HCT116 (cell line): Measurements from ENCODE around the gene LGR6.

Source experiments
- CBX3 ChIP-seq: IDR thresholded peaks from 2 replicates; pipeline ENCODE4 v1.6.1; 2012; ENCODE audit warnings: low read depth
- EZH2 ChIP-seq: fragments of 200-600 bp; sonication (generic); IDR thresholded peaks from 2 replicates; pipeline ENCODE4 v1.6.1; 2017; ENCODE audit warnings: antibody characterized with exemption, mixed run types
- EZH2phosphoT487 ChIP-seq: fragments of 200-600 bp; IDR thresholded peaks from 2 replicates; pipeline ENCODE4 v1.6.1; 2018; ENCODE audit warnings: antibody characterized with exemption, borderline replicate concordance
- JUND ChIP-seq: IDR thresholded peaks from 2 replicates; pipeline ENCODE4 v1.6.1; 2012
- POLR2A ChIP-seq: IDR thresholded peaks from 2 replicates; pipeline ENCODE4 v1.7.0; 2011; ENCODE audit warnings: borderline replicate concordance; ENCODE audit not compliant: insufficient read depth, insufficient read length; ENCODE audit errors: extremely low read depth
- POLR2AphosphoS5 ChIP-seq: IDR thresholded peaks from 2 replicates; pipeline ENCODE4 v1.6.1; 2011; ENCODE audit warnings: mild to moderate bottlenecking, low read depth, low read length, moderate library complexity
- SP1 ChIP-seq: IDR thresholded peaks from 2 replicates; pipeline ENCODE4 v1.6.1; 2012; ENCODE audit warnings: low read depth
- SRF ChIP-seq: IDR thresholded peaks from 2 replicates; pipeline ENCODE4 v1.6.1; 2012; ENCODE audit warnings: low read depth
- TCF7L2 ChIP-seq: IDR thresholded peaks from 2 replicates; pipeline ENCODE4 v1.7.0; 2011; ENCODE audit warnings: borderline replicate concordance, inconsistent platforms; ENCODE audit not compliant: insufficient read depth, insufficient read length; ENCODE audit errors: extremely low read depth
- ZNF274 ChIP-seq: fragments of 200-500 bp; sonication (Bioruptor generic); IDR thresholded peaks from 2 replicates; pipeline ENCODE4 v1.6.1; 2014; ENCODE audit warnings: mild to moderate bottlenecking, low read depth, low read length, inconsistent platforms
- TF ChIP-seq, protein P1 (sequence below), 3 experiments: fragments of 200-600 bp in 1 of 3; sonication (generic) in 1 of 3; IDR thresholded peaks in 2 of 3; conservative IDR thresholded peaks in 1 of 3; 2 replicates each; pipeline ENCODE4 v1.5.1; 2012 to 2017; ENCODE audit warnings: low read depth in 2 of 3, low read length in 2 of 3, antibody characterized with exemption in 1 of 3, borderline replicate concordance in 1 of 3, control low read depth in 1 of 3, mild to moderate bottlenecking in 1 of 3, mixed read lengths in 1 of 3, mixed run types in 1 of 3, moderate library complexity in 1 of 3; ENCODE audit not compliant: insufficient read depth in 1 of 3
- TF ChIP-seq, protein P2 (sequence below): IDR thresholded peaks from 2 replicates; pipeline ENCODE4 v1.6.1; 2012

DNA sequence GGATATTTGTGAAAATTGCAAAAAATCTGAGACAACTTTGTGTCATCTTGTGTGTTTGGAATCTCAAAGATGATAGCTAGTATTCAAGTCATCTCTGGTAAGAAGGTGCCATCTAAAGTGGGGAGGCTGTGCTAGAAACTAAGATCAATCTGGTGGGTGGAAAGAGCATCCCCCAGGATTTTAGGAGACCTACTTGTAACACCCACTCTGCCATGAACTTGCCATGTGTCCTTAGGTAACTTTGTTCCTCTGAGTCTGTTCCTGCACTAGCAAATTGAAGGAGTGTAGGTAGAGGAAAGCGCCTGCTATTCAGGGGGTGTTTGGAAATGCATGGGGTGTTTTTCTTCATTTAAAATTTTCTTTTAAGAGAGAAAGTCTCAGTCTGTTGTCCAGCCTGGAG lies 24.4 kb downstream of the LGR6 start:
- TF ChIP-seq, protein P1, sequence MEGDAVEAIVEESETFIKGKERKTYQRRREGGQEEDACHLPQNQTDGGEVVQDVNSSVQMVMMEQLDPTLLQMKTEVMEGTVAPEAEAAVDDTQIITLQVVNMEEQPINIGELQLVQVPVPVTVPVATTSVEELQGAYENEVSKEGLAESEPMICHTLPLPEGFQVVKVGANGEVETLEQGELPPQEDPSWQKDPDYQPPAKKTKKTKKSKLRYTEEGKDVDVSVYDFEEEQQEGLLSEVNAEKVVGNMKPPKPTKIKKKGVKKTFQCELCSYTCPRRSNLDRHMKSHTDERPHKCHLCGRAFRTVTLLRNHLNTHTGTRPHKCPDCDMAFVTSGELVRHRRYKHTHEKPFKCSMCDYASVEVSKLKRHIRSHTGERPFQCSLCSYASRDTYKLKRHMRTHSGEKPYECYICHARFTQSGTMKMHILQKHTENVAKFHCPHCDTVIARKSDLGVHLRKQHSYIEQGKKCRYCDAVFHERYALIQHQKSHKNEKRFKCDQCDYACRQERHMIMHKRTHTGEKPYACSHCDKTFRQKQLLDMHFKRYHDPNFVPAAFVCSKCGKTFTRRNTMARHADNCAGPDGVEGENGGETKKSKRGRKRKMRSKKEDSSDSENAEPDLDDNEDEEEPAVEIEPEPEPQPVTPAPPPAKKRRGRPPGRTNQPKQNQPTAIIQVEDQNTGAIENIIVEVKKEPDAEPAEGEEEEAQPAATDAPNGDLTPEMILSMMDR (IDR thresholded peaks at IDR 0.05 in 2 of 3, conservative IDR thresholded peaks at IDR 0.05 in 1 of 3; ENCODE audit: borderline replicate concordance in 1 of 3, insufficient read depth in 1 of 3, low read depth in 2 of 3, low read length in 2 of 3), result no peak
- TF ChIP-seq POLR2A (no peak), EZH2phosphoT487 (no peak), SRF (no peak), POLR2AphosphoS5 (no peak), EZH2 (no peak), SP1 (no peak), JUND (no peak), CBX3 (no peak), TCF7L2 (no peak), ZNF274 (no peak)
- TF ChIP-seq, protein P2, sequence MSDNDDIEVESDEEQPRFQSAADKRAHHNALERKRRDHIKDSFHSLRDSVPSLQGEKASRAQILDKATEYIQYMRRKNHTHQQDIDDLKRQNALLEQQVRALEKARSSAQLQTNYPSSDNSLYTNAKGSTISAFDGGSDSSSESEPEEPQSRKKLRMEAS, result no peak
